Retinal pigment epithelial cell (primary cell): Measurements from ENCODE around the gene PTCHD4.

ENCODE experiments used
- DNase-seq: peaks from one replicate; pipeline ENCODE4 v3.0.0-alpha.2; 2010; ENCODE audit warnings: low read depth
- H3K4me3 ChIP-seq: 2 replicates; pipeline ENCODE4 v1.5.1; 2011; ENCODE audit warnings: mild to moderate bottlenecking, low read length, control low read depth, moderate library complexity
- CTCF ChIP-seq: conservative IDR thresholded peaks from 2 replicates; pipeline ENCODE4 v1.5.1; 2011; ENCODE audit warnings: low read depth, low read length, control low read depth, inconsistent platforms

The PTCHD4 gene

GRCh38 chr6:48111143-48111506 is at the start of gene PTCHD4:
Gene PTCHD4 (minus strand): TSS chr6:48111197. CDS start chr6:48068957, 42,240 bp downstream.
- no peak for DNase-seq
- H3K4me3 ChIP-seq = peak within 1 kb of the TSS; percentile 60
- TF ChIP-seq CTCF = no peak

- no peak for TF ChIP-seq CTCF
- DNase-seq = peak; percentile 90
- no peak overlapping the region for H3K4me3 ChIP-seq
Measured at GRCh38 chr6:48151142-48151541, 40.1 kb upstream of the PTCHD4 start.

GRCh38 chr6:48150701-48151100 is 39.7 kb upstream of the PTCHD4 start:
- DNase-seq = no peak
- no peak overlapping the region for H3K4me3 ChIP-seq
- TF ChIP-seq CTCF = no peak

GRCh38 chr6:48147051-48147450 is 36.1 kb upstream of the PTCHD4 start:
- no peak for DNase-seq
- no peak overlapping the region for H3K4me3 ChIP-seq
- TF ChIP-seq CTCF = no peak

GRCh38 chr6:48144021-48144420 is 33.0 kb upstream of the PTCHD4 start:
- no peak overlapping the region for H3K4me3 ChIP-seq
- no peak for DNase-seq
- TF ChIP-seq CTCF = no peak

GRCh38 chr6:48141975-48142374 is 31.0 kb upstream of the PTCHD4 start:
- H3K4me3 ChIP-seq = no peak overlapping the region
- TF ChIP-seq CTCF = no peak
- peak; percentile 84 for DNase-seq

GRCh38 chr6:48139818-48140614 is 29.0 kb upstream of the PTCHD4 start:
- H3K4me3 ChIP-seq = no peak overlapping the region
- no peak for DNase-seq
- TF ChIP-seq CTCF = no peak
